RWPE1 (cell line): Measurements from ENCODE around the gene HOXB9.

Experiments
- CTCF ChIA-PET: fragments of 350-600 bp; sonication (Branson Sonifier 250); formaldehyde crosslinking; extraction: SDS; loops from one replicate; lab custom pipeline; 2021; lab: Yijun Ruan, JAX
- POLR2A ChIA-PET: fragments of 400-600 bp; formaldehyde crosslinking; extraction: SDS; loops from one replicate; lab custom pipeline; 2020; ENCODE audit warnings: antibody characterized with exemption; ENCODE audit not compliant: low non-redundant PET; lab: Yijun Ruan, JAX
- DNase-seq: peaks from one replicate; pipeline ENCODE4 v3.0.0; 2012; ENCODE audit warnings: low spot score
- H3K27ac ChIP-seq: fragments of 450-650 bp; 2 replicates; pipeline ENCODE4 v1.5.1; 2017
- CTCF ChIP-seq: fragments of 450-650 bp; conservative IDR thresholded peaks from 2 replicates; pipeline ENCODE4 v1.5.1; 2017; ENCODE audit warnings: low read depth, mild to moderate bottlenecking

Gene HOXB9

GRCh38 chr17:48643697-48644012, 17.5 kb upstream of the HOXB9 start:
- no peak overlapping the region for H3K27ac ChIP-seq
- ChIA-PET POLR2A (no interaction called here), CTCF (no interaction called here)
- TF ChIP-seq CTCF: no peak
- DNase-seq: no peak

GRCh38 chr17:48642843-48643696, 16.9 kb upstream of the HOXB9 start:
- no peak overlapping the region for H3K27ac ChIP-seq
- DNase-seq: no peak
- POLR2A ChIA-PET: no interaction called here
- CTCF ChIA-PET: interaction anchor here (0.6 kb wide), 1 partner anchor 165 kb away, joined by 3 read pairs; no protein-coding TSS in a partner anchor
- no peak for TF ChIP-seq CTCF

- ChIA-PET CTCF (interaction anchor here (0.6 kb wide), 1 partner anchor 166 kb away, joined by 3 read pairs; no protein-coding TSS in a partner anchor), POLR2A (no interaction called here)
- DNase-seq: no peak
- H3K27ac ChIP-seq: no peak overlapping the region
- TF ChIP-seq CTCF: no peak
These were observed 16.1 kb upstream of the HOXB9 start for GRCh38 chr17:48642059-48642842.

GRCh38 chr17:48641541-48642058, 15.4 kb upstream of the HOXB9 start:
- ChIA-PET POLR2A (no interaction called here), CTCF (interaction anchor here (1.3 kb wide), 1 partner anchor 217 kb away, joined by 6 read pairs; no protein-coding TSS in a partner anchor)
- no peak for TF ChIP-seq CTCF
- H3K27ac ChIP-seq: no peak overlapping the region
- DNase-seq: no peak

- no peak overlapping the region for H3K27ac ChIP-seq
- POLR2A ChIA-PET: no interaction called here
- TF ChIP-seq CTCF: no peak
- CTCF ChIA-PET: interaction anchor here (0.6 to 1.3 kb wide), 2 partner anchors 218 to 613 kb away, joined by 6 to 11 read pairs; no protein-coding TSS in a partner anchor
- no peak for DNase-seq
These were observed 14.7 kb upstream of the HOXB9 start for GRCh38 chr17:48640858-48641180.

GRCh38 chr17:48639982-48640857, 14.1 kb upstream of the HOXB9 start:
- no peak overlapping the region for H3K27ac ChIP-seq
- no peak for TF ChIP-seq CTCF
- DNase-seq: no peak
- CTCF ChIA-PET: interaction anchor here (0.6 to 1.3 kb wide), 3 partner anchors 195 to 614 kb away, joined by 3 to 11 read pairs (median 6); no protein-coding TSS in a partner anchor
- POLR2A ChIA-PET: no interaction called here
